ENCODE measurements around the gene SLC16A13.
"Not testable (repeated sequence)": the region's sequence is repeated elsewhere in the genome, so short reads cannot be mapped to it uniquely, and the experiment has no call there.

SLC16A13 gene

GRCh38 chr17:7029659-7030058 is 6.2 kb upstream of the SLC16A13 start:
- no peak for DNase-seq (ENCODE audit: low read depth)

GRCh38 chr17:7034955-7035590 is 742 bp upstream of the SLC16A13 start:
- no peak for DNase-seq (ENCODE audit: low read depth)

- no peak for DNase-seq (ENCODE audit: low read depth)
Observed at GRCh38 chr17:7038025-7038862, 2.4 kb downstream of the SLC16A13 start.

- DNase-seq (ENCODE audit: low read depth), result no peak
Observed at GRCh38 chr17:7039832-7040231, 4.0 kb downstream of the SLC16A13 start.

GRCh38 chr17:7041607-7042500 is 6.0 kb downstream of the SLC16A13 start:
- no peak for DNase-seq (ENCODE audit: low read depth)

- no peak for DNase-seq (ENCODE audit: low read depth)
Observed at GRCh38 chr17:7042501-7043181, 6.8 kb downstream of the SLC16A13 start.

- DNase-seq (ENCODE audit: low read depth), result no peak
Observed at GRCh38 chr17:7043182-7043496, 7.3 kb downstream of the SLC16A13 start.

GRCh38 chr17:7043497-7044198 is 7.8 kb downstream of the SLC16A13 start, which contains the start of gene SLC16A11:
Gene SLC16A11, minus strand, starts transcription at chr17:7044092. Its CDS starts 579 bp downstream, at chr17:7043513.
- DNase-seq (ENCODE audit: low read depth), result no peak

GRCh38 chr17:7045492-7046126 is 9.8 kb downstream of the SLC16A13 start:
- peak; percentile 59 for DNase-seq (ENCODE audit: low read depth)

- DNase-seq (ENCODE audit: low read depth), result no peak
Observed at GRCh38 chr17:7046127-7046724, 10.4 kb downstream of the SLC16A13 start.

GRCh38 chr17:7046725-7047397 is 11.0 kb downstream of the SLC16A13 start:
- not testable (repeated sequence) for DNase-seq (ENCODE audit: low read depth)

GRCh38 chr17:7047566-7047965 is 11.8 kb downstream of the SLC16A13 start:
- no peak for DNase-seq (ENCODE audit: low read depth)

GRCh38 chr17:7048968-7049367 is 13.2 kb downstream of the SLC16A13 start:
- DNase-seq (ENCODE audit: low read depth), result no peak

GRCh38 chr17:7050583-7050982 is 14.8 kb downstream of the SLC16A13 start:
- not testable (repeated sequence) for DNase-seq (ENCODE audit: low read depth)

- no peak for DNase-seq (ENCODE audit: low read depth)
Observed at GRCh38 chr17:7056386-7056785, 20.6 kb downstream of the SLC16A13 start.

- DNase-seq (ENCODE audit: low read depth), result no peak
Observed at GRCh38 chr17:7058831-7059447, 23.1 kb downstream of the SLC16A13 start.

GRCh38 chr17:7060165-7060891 is 24.5 kb downstream of the SLC16A13 start:
- DNase-seq (ENCODE audit: low read depth), result peak; percentile 92

GRCh38 chr17:7063518-7064094 is 27.8 kb downstream of the SLC16A13 start:
- DNase-seq (ENCODE audit: low read depth), result no peak
